Iris pigment epithelial cell (primary cell): ENCODE data around the gene COPZ2.
A peak's percentile ranks its signal among the peaks of the same experiment; 100 is the strongest.

Experiments
- DNase-seq: peaks from one replicate; pipeline ENCODE4 v3.0.0-alpha.2; 2011; ENCODE audit warnings: low read depth

Gene COPZ2

DNA sequence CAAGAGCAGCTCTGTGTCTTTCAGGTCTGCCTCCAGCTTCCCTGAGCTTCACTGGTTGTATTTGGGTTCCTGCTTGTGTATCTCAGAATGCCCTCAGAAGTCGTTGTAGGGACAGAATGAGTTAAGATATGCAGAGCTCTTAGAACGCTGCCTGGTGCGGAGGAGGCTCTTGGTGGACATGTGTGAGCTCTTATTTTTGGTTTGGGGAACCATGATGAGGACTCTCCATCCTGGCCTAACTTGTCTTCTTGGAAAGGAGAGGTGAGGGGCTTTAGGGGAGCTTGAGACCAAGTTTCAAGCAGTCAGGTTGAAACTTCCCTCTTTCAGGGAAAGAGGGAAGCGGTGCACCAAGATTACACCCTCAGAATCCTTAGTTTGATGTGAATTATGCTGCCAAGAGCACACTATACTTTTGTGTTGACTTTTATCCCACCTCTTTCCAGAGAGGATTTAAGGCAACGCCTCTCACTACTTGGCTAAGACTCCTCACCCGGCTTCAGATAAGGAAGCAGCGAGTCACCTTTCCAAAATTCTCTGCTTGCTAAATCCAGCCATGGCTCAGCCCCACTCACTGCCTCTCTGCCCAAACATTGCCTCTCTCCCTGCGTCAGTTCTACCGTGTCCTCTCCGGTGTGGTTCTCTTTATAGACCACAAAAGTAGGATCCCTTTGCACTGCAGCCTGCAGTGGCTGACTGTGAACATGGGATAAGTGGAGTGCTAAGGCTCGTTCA lies 53.9 kb downstream of the COPZ2 start:
- DNase-seq, result no peak

DNA sequence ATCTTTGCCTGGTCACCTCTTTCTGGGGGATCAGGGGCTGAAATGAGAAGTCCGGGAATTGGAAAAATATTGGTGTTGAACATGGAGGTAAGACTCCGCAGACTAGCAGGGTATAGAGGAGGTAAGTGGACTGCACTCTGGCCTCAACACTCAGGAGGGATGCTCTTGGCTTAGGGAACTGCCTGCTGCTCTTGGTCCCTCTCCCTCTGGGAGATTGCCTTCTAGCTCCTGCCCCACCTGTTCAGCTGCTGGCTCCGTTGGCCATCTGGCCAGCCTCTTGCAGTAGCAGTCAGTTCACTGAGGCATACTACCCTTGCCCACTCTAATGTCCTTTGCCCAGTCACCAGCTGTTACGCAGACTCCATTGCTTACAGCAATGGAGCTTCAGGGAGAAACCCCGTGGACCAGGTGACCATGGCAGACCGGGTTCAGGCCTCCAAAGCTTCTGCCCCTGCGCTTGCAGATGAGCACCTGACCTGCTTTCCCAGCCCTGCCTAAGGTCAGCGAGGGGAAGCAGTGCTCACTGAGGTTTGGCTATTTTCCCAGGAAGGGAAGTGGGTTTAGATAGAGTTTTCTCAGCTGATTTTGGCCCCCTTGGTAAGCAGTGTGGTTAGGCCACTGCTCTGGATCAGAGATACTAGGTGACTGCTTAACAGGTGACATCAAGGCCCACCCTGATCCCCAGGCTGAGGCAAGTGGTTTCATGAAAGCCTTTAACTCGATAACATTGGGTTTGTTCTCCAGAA lies 54.8 kb downstream of the COPZ2 start:
- DNase-seq, result no peak

GRCh38 chr17:47982091-47982617 lies 55.4 kb downstream of the COPZ2 start:
- DNase-seq, result no peak

DNA sequence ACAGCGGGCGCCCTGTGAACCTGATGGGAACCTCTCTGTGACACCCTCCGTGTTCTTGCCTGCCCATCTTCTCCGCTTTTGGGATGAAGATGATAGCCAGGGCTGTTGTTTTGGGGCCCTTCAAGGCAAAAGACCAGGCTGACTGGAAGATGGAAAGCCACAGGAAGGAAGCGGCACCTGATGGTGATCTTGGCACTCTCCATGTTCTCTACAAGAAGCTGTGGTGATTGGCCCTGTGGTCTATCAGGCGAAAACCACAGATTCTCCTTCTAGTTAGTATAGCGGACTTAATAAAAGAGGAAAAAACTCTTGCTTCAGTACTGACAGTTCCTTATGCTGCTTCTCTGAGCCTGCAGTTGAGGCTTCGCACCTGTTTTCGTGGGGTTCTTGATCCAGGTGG lies 56.1 kb downstream of the COPZ2 start:
- DNase-seq, result no peak

GRCh38 chr17:47980541-47980940 lies 57.1 kb downstream of the COPZ2 start:
- no peak for DNase-seq

DNA sequence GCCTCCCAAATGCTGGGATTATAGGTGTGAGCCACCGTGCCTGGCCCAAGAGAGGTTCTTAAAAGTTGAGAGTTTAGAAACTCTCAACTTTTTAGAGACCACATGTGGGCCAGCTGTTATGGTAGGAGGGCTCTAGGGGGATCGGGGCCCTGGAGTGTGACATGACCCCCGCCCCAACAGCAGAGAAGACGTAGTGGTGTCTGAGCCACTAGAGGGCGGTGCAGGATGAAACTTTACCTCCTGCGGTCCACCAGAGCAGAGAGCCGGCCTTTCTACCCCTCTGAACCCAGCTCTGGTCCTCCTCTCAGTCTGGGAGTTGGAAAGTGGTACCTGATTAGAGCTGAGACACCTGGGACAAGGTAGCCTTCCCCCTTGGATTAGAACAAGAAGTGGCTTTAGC lies 59.3 kb downstream of the COPZ2 start:
- DNase-seq, result peak; percentile 50
